ENCODE data around the gene ARL13A. TPM values are rescaled to one million over a fixed set of nuclear protein-coding genes. Genes with fewer than 3 reads are reported as not detected.

Gene ARL13A
- total RNA-seq, 1 experiment from 2014 or later: not detected

- DNase-seq (ENCODE audit: low read depth, low spot score) (no peak), ATAC-seq (no peak)
- Histone ChIP-seq H3K27me3 (ENCODE audit: control insufficient read depth, insufficient read depth, low read length) (no peaks in the 10 kb centered on the region; the same call in 1 of the 2 replicates), H3K36me3 (ENCODE audit: control insufficient read depth, insufficient read depth, low read length) (no peaks in the 10 kb centered on the region), H3K27ac (ENCODE audit: low read length) (no peak overlapping the region), H3K4me3 (ENCODE audit: low read depth in 2 of 2, low read length in 2 of 2) (no peak overlapping the region), H3K4me1 (ENCODE audit: control insufficient read depth, insufficient read depth, low read length) (no peaks in the 10 kb centered on the region), H3K9me3 (ENCODE audit: control insufficient read depth, insufficient read depth, low read depth, low read length) (no peaks in the 10 kb centered on the region)
- TF ChIP-seq, protein P1, sequence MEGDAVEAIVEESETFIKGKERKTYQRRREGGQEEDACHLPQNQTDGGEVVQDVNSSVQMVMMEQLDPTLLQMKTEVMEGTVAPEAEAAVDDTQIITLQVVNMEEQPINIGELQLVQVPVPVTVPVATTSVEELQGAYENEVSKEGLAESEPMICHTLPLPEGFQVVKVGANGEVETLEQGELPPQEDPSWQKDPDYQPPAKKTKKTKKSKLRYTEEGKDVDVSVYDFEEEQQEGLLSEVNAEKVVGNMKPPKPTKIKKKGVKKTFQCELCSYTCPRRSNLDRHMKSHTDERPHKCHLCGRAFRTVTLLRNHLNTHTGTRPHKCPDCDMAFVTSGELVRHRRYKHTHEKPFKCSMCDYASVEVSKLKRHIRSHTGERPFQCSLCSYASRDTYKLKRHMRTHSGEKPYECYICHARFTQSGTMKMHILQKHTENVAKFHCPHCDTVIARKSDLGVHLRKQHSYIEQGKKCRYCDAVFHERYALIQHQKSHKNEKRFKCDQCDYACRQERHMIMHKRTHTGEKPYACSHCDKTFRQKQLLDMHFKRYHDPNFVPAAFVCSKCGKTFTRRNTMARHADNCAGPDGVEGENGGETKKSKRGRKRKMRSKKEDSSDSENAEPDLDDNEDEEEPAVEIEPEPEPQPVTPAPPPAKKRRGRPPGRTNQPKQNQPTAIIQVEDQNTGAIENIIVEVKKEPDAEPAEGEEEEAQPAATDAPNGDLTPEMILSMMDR (IDR thresholded peaks at IDR 0.05): no peak
- TF ChIP-seq POLR2AphosphoS5 (IDR thresholded peaks at IDR 0.05; ENCODE audit: low read depth, low read length): no peak
- TF ChIP-seq SIN3A (IDR thresholded peaks at IDR 0.05; ENCODE audit: borderline replicate concordance, insufficient read depth, low read depth, low read length): no peak
- TF ChIP-seq TCF7L2 (IDR thresholded peaks at IDR 0.05; ENCODE audit: low read depth, low read length): no peak
- TF ChIP-seq REST (IDR thresholded peaks at IDR 0.05; ENCODE audit: insufficient read depth in 1 of 2, low read depth in 2 of 2, low read length in 1 of 2): no peak
- intact Hi-C loops (cut with micrococcal nuclease; ENCODE audit: unreplicated experiment) (no loop called here), in situ Hi-C loops (cut with HindIII; ENCODE audit: low pct_unique_long_range_greater_than_20kb, low sequenced_read_pairs) (no loop called here)
- ChIA-PET CTCF (no interaction called here), POLR2A (no interaction called here)
- no TSS peak for BruUV-seq (replicated peaks)
Measured at GRCh38 chrX:100948557-100948956, 21.0 kb upstream of the ARL13A start.

DNA sequence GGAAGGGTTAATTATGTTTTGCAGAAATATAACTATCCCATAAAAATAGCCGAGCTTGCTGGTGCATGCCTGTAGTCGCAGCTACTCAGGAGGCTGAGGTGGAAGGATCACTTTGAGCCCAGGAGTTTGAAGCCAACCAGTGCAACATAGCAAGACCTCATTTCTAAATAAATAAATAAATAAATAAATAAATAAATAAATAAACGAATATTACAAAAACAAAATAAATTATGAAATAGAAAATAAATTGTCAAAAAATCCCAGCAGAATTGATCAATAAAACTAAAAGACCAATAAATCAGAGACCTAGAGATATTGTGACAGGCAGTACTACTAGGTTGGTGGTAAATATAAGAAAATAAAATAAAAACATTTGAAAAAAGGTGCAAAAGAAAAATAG, 6.7 kb upstream of the ARL13A start:
- Histone ChIP-seq H3K27me3 (ENCODE audit: control insufficient read depth, insufficient read depth, low read length) (no peaks in the 10 kb centered on the region), H3K4me3 (ENCODE audit: low read depth in 2 of 2, low read length in 2 of 2) (no peak overlapping the region), H3K9me3 (ENCODE audit: control insufficient read depth, insufficient read depth, low read depth, low read length) (no peaks in the 10 kb centered on the region), H3K4me1 (ENCODE audit: control insufficient read depth, insufficient read depth, low read length) (no peaks in the 10 kb centered on the region), H3K36me3 (ENCODE audit: control insufficient read depth, insufficient read depth, low read length) (no peaks in the 10 kb centered on the region), H3K27ac (ENCODE audit: low read length) (no peak overlapping the region)
- TF ChIP-seq SIN3A (IDR thresholded peaks at IDR 0.05; ENCODE audit: borderline replicate concordance, insufficient read depth, low read depth, low read length) (no peak), REST (IDR thresholded peaks at IDR 0.05; ENCODE audit: insufficient read depth in 1 of 2, low read depth in 2 of 2, low read length in 1 of 2) (no peak), POLR2AphosphoS5 (IDR thresholded peaks at IDR 0.05; ENCODE audit: low read depth, low read length) (no peak), TCF7L2 (IDR thresholded peaks at IDR 0.05; ENCODE audit: low read depth, low read length) (no peak)
- TF ChIP-seq, protein P1 (IDR thresholded peaks at IDR 0.05): no peak
- intact Hi-C loops (cut with micrococcal nuclease; ENCODE audit: unreplicated experiment): no loop called here
- no peak for ATAC-seq
- DNase-seq (ENCODE audit: low read depth, low spot score): no peak
- no TSS peak for BruUV-seq (replicated peaks)
- in situ Hi-C loops (cut with HindIII; ENCODE audit: low pct_unique_long_range_greater_than_20kb, low sequenced_read_pairs): no loop called here
- ChIA-PET POLR2A (no interaction called here), CTCF (interaction anchor here (0.7 kb wide), 1 partner anchor 1968 kb away, joined by 3 read pairs; no protein-coding TSS in a partner anchor)
